ENCODE results near the gene MYMK. TPM values are rescaled to one million over a fixed set of nuclear protein-coding genes. Genes with fewer than 3 reads are reported as not detected.
"Not testable (repeated sequence)": the region's sequence is repeated elsewhere in the genome, so short reads cannot be mapped to it uniquely, and the experiment has no call there.

The MYMK gene
- polyA plus RNA-seq (2012; ENCODE audit: insufficient read depth, insufficient read length), result not detected

DNA sequence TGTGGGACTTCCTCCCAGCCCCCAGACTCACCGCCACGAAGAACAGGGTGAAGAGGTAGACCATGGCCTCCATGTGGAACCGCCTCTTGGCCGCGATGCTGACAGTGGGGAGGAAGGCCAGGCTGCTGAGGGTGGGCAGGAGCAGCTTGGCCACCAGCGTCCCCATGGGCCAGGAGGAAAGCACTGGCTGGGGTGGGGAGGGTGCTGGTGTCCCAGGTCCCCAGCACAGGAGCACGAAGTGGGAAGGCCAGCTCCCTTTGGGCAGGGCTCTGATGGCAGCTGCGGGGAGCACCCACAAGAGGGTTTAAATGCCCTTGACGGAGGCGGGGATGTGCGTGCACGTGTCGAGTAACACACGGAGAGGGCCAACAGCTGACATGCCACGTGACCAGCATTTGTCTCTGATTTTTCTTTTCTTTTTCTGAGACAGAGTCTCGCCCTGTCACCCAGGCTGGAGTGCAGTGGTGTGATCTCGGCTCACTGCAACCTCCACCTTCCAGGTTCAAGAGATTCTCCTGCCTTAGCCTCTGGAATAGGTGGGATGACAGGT lies at the start of gene MYMK:
Gene MYMK, minus strand, starts transcription at position 281 of the 550 bp plus-strand sequence. Its CDS starts 115 bp downstream, at position 166.
- DNase-seq (ENCODE audit: low read depth, low spot score), result no peak
- no peak within 1 kb of the TSS for H3K4me3 ChIP-seq (ENCODE audit: low read length)

GRCh38 chr9:133573791-133574515 lies 49.2 kb upstream of the MYMK start:
- no peak for DNase-seq (ENCODE audit: low read depth, low spot score)
- no peak overlapping the region for H3K4me3 ChIP-seq (ENCODE audit: low read length)

DNA sequence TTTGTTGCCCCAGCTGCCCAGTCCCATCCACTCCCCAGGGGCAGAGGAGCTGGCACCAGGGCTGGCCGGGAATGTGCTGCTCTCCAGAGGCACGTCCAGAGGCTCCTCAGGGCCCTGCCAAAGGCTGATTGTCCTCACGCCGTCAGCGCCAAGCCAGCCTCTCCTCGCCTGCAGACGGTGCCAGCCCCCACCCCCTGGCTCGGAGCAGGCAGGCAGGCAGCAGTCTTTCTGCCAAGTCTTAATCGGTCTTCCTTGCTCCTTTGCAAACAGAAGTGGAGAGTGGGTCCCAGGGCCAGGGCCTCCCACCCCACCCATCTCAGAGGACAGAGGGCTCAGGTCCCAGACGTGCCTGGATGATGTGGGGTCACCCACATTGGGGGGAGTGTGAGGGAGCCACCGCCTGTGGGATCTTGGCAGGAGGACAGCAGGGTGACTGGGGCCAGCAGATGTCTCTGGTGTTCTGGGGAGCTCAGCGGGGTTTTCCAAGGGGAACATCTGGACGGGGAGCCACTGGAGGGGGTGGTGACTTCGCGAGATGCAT lies 48.1 kb upstream of the MYMK start:
- DNase-seq (ENCODE audit: low read depth, low spot score), result no peak
- no peak overlapping the region for H3K4me3 ChIP-seq (ENCODE audit: low read length)

- H3K4me3 ChIP-seq (ENCODE audit: low read length), result no peak overlapping the region
- DNase-seq (ENCODE audit: low read depth, low spot score), result no peak
Observed at GRCh38 chr9:133571896-133572595, 47.3 kb upstream of the MYMK start.

DNA sequence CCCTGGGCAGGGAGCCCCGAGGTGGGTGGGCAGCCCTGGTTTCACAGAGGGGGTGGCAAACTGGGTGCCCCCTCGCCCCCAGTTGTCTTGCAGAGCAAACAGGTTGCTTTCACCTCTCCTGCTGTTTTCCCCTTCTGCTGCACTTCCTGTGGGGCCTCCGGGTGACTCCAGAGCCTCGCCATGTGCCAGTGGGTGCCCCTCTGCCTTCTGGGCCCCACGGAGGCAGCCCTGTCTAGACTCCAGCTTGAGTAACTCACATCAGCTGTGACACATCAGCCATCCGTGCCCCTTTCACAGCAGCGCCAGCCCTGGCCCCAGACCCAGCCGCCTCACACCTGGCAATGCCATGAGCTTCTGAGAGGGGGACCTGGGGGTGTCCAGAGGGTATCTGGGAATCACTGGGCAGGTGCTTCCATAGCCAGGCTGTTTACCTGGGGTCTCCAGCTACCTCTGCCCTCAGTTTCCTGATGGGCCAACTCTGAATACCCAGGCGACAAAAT lies 46.7 kb upstream of the MYMK start:
- no peak overlapping the region for H3K4me3 ChIP-seq (ENCODE audit: low read length)
- DNase-seq (ENCODE audit: low read depth, low spot score), result no peak

GRCh38 chr9:133570691-133571080 lies 45.9 kb upstream of the MYMK start:
- no peak overlapping the region for H3K4me3 ChIP-seq (ENCODE audit: low read length)
- DNase-seq (ENCODE audit: low read depth, low spot score), result no peak

GRCh38 chr9:133569891-133570690 lies 45.3 kb upstream of the MYMK start:
- no peak for DNase-seq (ENCODE audit: low read depth, low spot score)
- H3K4me3 ChIP-seq (ENCODE audit: low read length), result no peak overlapping the region

- H3K4me3 ChIP-seq (ENCODE audit: low read length), result no peak overlapping the region
- no peak for DNase-seq (ENCODE audit: low read depth, low spot score)
Observed at GRCh38 chr9:133569121-133569785, 44.5 kb upstream of the MYMK start.

DNA sequence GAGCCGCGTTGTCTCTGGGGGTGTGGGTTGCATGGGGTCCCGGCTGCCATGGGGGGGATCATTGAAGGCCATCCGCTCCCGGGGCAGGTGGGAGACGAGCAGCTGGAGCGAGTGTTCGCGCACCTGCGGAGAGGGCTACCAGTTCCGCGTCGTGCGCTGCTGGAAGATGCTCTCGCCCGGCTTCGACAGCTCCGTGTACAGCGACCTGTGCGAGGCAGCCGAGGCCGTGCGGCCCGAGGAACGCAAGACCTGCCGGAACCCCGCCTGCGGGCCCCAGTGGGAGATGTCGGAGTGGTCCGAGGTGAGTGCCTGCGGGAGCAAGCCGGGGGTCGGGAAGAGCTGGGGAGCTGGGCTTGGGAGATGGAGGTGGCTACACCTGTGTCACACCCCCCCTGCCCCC lies 43.4 kb upstream of the MYMK start:
- H3K4me3 ChIP-seq (ENCODE audit: low read length), result no peak overlapping the region
- no peak for DNase-seq (ENCODE audit: low read depth, low spot score)

DNA sequence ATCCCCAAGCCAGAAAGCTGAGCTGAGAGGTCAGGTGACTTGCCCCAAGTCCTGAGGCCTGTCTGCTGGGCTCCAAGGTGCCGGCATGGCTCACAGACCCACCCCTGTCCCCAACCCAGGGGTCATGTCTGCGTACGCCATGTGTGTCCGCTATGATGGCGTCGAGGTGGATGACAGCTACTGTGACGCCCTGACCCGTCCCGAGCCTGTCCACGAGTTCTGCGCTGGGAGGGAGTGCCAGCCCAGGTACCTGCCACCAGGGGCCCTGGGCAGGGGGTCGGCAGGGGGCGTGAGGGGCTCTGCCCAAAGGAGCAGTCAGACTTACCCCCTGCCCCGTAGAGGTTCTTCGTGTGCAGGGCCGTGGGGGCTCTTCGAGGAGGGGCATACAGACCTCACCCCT lies 42.1 kb upstream of the MYMK start:
- no peak overlapping the region for H3K4me3 ChIP-seq (ENCODE audit: low read length)
- no peak for DNase-seq (ENCODE audit: low read depth, low spot score)

DNA sequence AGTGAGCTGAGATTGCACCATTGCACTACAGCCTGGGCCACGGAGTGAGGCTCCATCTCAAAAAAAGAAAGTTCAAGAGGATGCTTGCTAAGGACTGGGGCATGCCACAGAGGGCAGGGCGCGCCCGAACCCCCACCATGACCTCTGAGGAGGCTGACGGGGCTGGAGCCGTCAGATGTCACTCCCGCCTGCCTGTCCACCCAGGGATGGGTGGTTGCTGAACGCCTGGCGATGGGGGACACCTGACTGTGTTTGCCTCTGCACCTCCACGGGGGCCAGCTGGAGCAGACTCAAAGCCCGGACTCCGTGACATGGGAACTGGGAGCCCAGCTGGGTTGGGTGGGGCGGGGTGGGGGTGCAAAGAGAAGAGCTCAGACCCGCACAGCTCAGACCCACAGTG lies 41.6 kb upstream of the MYMK start:
- DNase-seq (ENCODE audit: low read depth, low spot score), result no peak
- H3K4me3 ChIP-seq (ENCODE audit: low read length), result no peak overlapping the region

DNA sequence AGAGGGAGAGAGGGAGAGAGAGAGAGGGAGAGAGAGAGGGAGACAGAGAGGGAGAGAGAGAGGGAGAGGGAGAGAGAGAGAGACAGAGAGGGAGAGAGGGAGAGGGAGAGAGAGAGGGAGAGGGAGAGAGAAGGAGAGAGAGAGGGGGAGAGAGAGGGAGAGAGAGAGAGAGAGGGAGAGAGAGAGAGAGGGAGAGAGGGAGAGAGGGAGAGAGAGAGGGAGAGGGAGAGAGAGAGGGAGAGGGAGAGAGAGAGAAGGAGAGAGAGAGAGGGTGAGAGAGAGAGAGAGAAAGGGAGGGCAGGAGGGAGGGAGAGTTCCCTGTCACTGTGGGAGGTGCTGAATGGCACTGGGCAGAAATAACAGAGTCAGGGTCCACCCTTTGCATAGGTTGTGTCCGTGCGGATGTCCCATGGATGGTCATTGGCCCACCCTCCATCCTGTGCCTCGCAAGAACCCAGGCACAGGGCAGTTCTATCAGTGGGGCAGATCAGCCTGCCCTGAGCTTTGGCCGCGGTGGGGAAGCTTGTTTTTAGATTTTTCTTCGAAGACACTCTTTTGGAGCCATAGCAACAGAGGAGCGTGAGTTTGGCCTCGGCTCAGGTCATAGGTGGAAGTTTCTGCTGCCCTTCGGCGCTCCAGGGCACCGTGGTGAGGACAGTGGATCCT lies 39.8 kb upstream of the MYMK start:
- no peak for DNase-seq (ENCODE audit: low read depth, low spot score)
- no peak overlapping the region for H3K4me3 ChIP-seq (ENCODE audit: low read length)

DNA sequence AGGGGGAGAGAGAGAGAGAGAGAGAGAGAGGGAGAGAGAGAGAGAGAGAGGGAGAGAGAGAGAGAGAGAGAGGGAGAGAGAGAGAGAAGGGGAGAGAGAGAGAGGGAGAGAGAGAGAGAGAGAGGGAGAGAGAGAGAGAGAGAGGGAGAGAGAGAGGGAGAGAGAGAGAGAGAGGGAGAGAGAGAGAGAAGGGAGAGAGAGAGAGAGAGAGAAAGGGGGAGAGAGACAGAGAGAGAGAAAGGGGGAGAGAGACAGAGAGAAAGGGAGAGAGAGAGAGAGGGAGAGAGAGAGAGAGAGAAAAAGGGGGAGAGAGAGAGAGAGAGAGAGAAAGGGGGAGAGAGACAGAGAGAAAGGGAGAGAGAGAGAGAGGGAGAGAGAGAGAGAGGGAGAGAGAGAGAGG lies 39.1 kb upstream of the MYMK start:
- H3K4me3 ChIP-seq (ENCODE audit: low read length); DNase-seq (ENCODE audit: low read depth, low spot score): not testable (repeated sequence)

- DNase-seq (ENCODE audit: low read depth, low spot score), result no peak
Observed at GRCh38 chr9:133563291-133563796, 38.6 kb upstream of the MYMK start.

DNA sequence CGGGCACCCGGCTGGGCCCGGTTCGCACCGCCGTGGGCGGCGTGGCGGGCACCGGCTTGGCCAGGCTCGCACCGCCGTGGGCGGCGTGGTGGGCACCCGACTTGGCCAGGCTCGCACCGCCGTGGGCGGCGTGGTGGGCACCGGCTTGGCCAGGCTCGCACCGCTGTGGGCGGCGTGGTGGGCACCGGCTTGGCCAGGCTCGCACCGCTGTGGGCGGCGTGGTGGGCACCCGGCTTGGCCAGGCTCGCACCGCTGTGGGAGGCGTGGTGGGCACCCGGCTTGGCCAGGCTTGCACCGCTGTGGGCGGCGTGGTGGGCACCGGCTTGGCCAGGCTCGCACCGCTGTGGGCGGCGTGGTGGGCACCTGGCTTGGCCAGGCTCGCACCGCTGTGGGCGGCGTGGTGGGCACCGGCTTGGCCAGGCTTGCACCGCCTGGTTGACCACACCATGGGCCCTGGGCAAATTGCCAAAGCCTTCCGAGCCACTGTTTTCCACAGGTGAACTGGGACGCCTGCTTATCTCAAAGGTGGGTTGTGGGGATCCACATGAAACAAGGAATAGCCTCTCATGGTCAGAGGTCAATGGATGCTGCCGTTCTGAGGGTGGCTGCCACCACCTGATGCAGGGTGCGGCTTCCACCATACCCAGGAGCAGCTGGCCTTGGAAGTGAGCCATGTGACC lies 38.0 kb upstream of the MYMK start:
- no peak for DNase-seq (ENCODE audit: low read depth, low spot score)
- H3K4me3 ChIP-seq (ENCODE audit: low read length), result no peak overlapping the region

More at GRCh38 chr9:133563291-133563796, 38.6 kb upstream of the MYMK start:
- no peak overlapping the region for H3K4me3 ChIP-seq (ENCODE audit: low read length)

- DNase-seq (ENCODE audit: low read depth, low spot score), result no peak
- H3K4me3 ChIP-seq (ENCODE audit: low read length), result no peak overlapping the region
Observed at GRCh38 chr9:133561976-133562554, 37.3 kb upstream of the MYMK start.

- H3K4me3 ChIP-seq (ENCODE audit: low read length), result no peak overlapping the region
- DNase-seq (ENCODE audit: low read depth, low spot score), result no peak
Observed at GRCh38 chr9:133560944-133561343, 36.2 kb upstream of the MYMK start.
